SHP77 (cell line): ENCODE results near the gene PAFAH1B2.

Experiments
- DNase-seq, 2 experiments: peaks; one replicate each; lab custom pipeline; 2025; lab: John Stamatoyannopoulos, UW

Gene PAFAH1B2

GRCh38 chr11:117188620-117189081 lies 44.6 kb downstream of the PAFAH1B2 start:
- DNase-seq, result no peak

- no peak for DNase-seq
Observed at GRCh38 chr11:117189191-117189940, 45.3 kb downstream of the PAFAH1B2 start.

GRCh38 chr11:117189941-117190544 lies 46.0 kb downstream of the PAFAH1B2 start:
- no peak for DNase-seq

- no peak for DNase-seq
Observed at GRCh38 chr11:117191680-117192400, 47.8 kb downstream of the PAFAH1B2 start.

- no peak for DNase-seq
Observed at GRCh38 chr11:117192401-117192875, 48.4 kb downstream of the PAFAH1B2 start.

GRCh38 chr11:117193130-117194020 lies 49.3 kb downstream of the PAFAH1B2 start:
- no peak for DNase-seq

GRCh38 chr11:117194267-117194666 lies 50.2 kb downstream of the PAFAH1B2 start:
- DNase-seq, result no peak

- DNase-seq, result no peak
Observed at GRCh38 chr11:117195258-117195657, 51.2 kb downstream of the PAFAH1B2 start.

GRCh38 chr11:117195761-117196160 lies 51.7 kb downstream of the PAFAH1B2 start:
- DNase-seq, result no peak

- no peak for DNase-seq
Observed at GRCh38 chr11:117197006-117197405, 52.9 kb downstream of the PAFAH1B2 start.

GRCh38 chr11:117197516-117198456 lies 53.7 kb downstream of the PAFAH1B2 start:
- DNase-seq, result no peak

- no peak for DNase-seq
Observed at GRCh38 chr11:117198613-117199012, 54.5 kb downstream of the PAFAH1B2 start.

GRCh38 chr11:117199053-117199915 lies 55.2 kb downstream of the PAFAH1B2 start, which contains the start of gene TAGLN:
Gene TAGLN (plus strand): TSS chr11:117199370. CDS start chr11:117203014, 3,644 bp downstream.
- no peak for DNase-seq

GRCh38 chr11:117199916-117200812 lies 56.1 kb downstream of the PAFAH1B2 start:
- DNase-seq, result no peak

GRCh38 chr11:117200813-117201657 lies 56.9 kb downstream of the PAFAH1B2 start:
- DNase-seq, result no peak

GRCh38 chr11:117201658-117202305 lies 57.7 kb downstream of the PAFAH1B2 start:
- DNase-seq, result no peak
